HCT116 (cell line): ENCODE results near the gene PALM2AKAP2.

Experiments
- CEBPB ChIP-seq: IDR thresholded peaks from 2 replicates; pipeline ENCODE4 v1.6.1; 2012; ENCODE audit warnings: low read depth
- CTCF ChIP-seq, 3 experiments: fragments of 200-600 bp in 1 of 3; sonication (generic) in 1 of 3; IDR thresholded peaks in 2 of 3; conservative IDR thresholded peaks in 1 of 3; 2 replicates each; pipeline ENCODE4 v1.5.1; 2012 to 2017; ENCODE audit warnings: low read depth in 2 of 3, low read length in 2 of 3, antibody characterized with exemption in 1 of 3, borderline replicate concordance in 1 of 3, control low read depth in 1 of 3, mild to moderate bottlenecking in 1 of 3, mixed read lengths in 1 of 3, mixed run types in 1 of 3, moderate library complexity in 1 of 3; ENCODE audit not compliant: insufficient read depth in 1 of 3
- EZH2 ChIP-seq: fragments of 200-600 bp; sonication (generic); IDR thresholded peaks from 2 replicates; pipeline ENCODE4 v1.6.1; 2017; ENCODE audit warnings: antibody characterized with exemption, mixed run types
- SP1 ChIP-seq: IDR thresholded peaks from 2 replicates; pipeline ENCODE4 v1.6.1; 2012; ENCODE audit warnings: low read depth
- ZNF274 ChIP-seq: fragments of 200-500 bp; sonication (Bioruptor generic); IDR thresholded peaks from 2 replicates; pipeline ENCODE4 v1.6.1; 2014; ENCODE audit warnings: mild to moderate bottlenecking, low read depth, low read length, inconsistent platforms

- no peak for TF ChIP-seq SP1
- no peak for TF ChIP-seq CEBPB
- no peak for TF ChIP-seq CTCF (IDR thresholded peaks at IDR 0.05 in 2 of 3, conservative IDR thresholded peaks at IDR 0.05 in 1 of 3; ENCODE audit: borderline replicate concordance in 1 of 3, insufficient read depth in 1 of 3, low read depth in 2 of 3, low read length in 2 of 3)
- TF ChIP-seq ZNF274, result no peak
- TF ChIP-seq EZH2, result no peak
These were observed 22.5 kb downstream of the PALM2AKAP2 start for GRCh38 chr9:109802491-109802890.
